GM19467 (cell line): Measurements from ENCODE around the gene EPHA6.
A peak's percentile ranks its signal among the peaks of the same experiment; 100 is the strongest.

Experiments
- ATAC-seq: cut with Tn5 transposase; IDR thresholded peaks from one replicate; pipeline ENCODE4 v1.9.1; 2021; ENCODE audit warnings: mild to moderate bottlenecking, moderate library complexity; ENCODE audit not compliant: unreplicated experiment

The EPHA6 gene

DNA sequence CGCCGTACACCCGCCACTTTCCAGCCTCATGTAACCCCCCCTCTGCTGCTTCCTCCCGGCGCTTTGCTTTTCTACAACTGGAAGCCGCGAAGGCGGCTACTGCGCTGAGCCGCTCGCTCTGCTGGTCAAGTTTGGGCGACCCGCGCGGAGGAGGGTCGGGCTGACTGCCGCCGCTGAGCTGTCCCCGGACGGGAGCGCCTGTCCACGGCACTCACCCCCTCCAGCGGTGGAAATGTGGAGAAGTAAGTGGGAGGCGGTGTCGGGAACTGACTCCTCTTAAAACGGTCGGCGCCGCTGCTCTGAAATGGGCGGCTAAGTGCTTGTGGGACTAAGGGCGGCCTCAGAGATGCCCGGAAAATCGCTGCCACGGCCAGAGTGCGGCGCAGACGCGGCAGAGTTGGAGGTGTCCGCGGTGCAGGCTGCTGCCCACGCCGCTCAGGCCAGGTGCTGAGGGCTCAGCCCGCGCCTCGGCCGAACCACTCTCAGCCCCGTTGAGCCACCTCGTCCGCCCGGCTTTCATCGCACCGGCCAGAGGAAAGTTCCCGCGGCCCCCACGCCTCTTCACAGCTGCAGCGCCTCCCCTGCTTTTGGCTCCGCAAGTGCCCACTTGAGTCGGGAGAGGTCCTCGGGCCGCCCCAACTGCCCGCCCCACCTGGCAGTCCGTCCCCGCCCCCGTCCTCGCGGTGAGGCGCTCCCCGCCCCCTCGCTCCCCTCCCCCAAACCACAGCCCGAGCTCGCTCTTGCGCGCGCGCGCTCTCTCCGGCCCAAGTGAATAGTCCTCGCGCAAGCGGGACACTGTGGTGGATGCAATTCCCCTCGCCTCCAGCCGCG, at the start of gene EPHA6:
EPHA6 (plus strand) TSS at position 775 of the 831 bp plus-strand sequence.
- ATAC-seq: peak; percentile 13

DNA sequence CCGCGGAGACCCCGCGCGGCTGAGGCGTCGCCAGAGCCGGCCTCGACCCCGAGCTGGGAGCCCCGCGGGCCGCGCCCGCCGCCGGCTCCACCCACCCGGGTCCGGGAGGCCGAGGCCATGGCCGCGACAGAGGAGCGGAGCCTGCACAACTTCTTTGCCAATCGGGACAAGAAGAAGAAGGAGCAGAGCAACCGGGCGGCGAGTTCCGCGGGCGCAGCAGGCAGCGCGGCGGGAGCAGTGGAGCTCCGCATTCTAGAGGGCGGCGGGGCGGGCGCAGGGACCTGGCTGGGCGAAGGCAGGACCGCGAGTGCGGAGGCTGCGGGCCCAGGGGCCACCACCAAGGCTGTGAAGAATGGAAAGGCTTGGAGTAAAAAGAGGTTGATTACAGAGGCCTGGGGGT, 37.6 kb upstream of the EPHA6 start:
- no peak for ATAC-seq

DNA sequence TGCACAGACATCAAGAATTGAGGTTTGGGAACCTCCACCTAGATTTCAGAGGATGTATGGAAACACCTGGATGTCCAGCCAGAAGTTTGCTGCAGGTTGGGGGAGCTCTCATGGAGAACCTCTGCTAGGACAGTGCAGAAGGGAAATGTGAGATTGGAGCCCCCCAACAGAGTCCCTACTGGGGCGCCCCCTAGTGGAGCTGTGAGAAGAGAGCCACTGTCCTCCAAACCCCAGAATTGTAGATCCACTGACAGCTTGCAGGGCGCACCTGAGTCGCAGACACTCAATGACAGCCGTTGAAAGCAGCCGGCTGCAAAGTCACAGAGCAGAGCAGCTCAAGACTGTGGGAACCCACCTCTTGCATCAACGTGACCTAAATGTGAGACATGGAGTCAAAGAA, 34.6 kb upstream of the EPHA6 start:
- no peak for ATAC-seq

GRCh38 chr3:96796101-96796500, 18.3 kb upstream of the EPHA6 start:
- no peak for ATAC-seq

- ATAC-seq: no peak
These were observed 10.5 kb upstream of the EPHA6 start for GRCh38 chr3:96803870-96804269.

- ATAC-seq: no peak
These were observed 8.1 kb upstream of the EPHA6 start for GRCh38 chr3:96806341-96806740.

DNA sequence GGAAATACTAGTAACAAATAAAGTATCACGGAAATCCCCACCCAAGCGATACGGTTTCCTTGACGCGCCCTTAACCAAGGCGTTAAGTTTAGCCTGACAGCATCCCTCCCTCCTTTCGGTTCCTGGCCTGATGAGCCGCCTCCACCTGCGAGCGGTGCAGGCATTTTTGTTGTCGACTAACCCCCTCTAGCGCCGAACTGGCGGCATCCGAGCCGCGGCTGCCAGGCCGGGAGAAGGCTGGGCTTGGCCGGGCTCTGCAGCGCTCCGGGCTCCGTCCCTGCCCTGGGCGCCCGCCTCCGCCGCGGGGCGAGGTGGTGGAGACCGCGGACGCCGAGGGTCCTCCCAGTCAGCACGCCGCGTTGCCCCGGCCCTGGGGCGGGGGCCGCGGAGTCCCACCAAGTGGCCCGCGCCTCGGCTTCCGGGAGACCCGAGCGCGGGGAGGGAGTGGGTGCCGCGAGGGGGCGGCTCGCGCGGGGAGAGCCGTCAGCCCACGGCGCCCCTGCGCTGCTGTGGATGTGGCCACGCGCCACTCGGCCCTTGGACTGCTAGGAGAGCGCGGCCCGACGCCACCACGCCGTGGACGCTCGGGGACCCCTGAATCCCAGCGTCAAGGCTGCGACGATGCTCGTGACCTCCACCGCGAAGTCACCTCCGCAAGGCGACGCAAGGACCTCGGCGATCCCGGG, 1.1 kb upstream of the EPHA6 start:
- peak; percentile 100 for ATAC-seq

DNA sequence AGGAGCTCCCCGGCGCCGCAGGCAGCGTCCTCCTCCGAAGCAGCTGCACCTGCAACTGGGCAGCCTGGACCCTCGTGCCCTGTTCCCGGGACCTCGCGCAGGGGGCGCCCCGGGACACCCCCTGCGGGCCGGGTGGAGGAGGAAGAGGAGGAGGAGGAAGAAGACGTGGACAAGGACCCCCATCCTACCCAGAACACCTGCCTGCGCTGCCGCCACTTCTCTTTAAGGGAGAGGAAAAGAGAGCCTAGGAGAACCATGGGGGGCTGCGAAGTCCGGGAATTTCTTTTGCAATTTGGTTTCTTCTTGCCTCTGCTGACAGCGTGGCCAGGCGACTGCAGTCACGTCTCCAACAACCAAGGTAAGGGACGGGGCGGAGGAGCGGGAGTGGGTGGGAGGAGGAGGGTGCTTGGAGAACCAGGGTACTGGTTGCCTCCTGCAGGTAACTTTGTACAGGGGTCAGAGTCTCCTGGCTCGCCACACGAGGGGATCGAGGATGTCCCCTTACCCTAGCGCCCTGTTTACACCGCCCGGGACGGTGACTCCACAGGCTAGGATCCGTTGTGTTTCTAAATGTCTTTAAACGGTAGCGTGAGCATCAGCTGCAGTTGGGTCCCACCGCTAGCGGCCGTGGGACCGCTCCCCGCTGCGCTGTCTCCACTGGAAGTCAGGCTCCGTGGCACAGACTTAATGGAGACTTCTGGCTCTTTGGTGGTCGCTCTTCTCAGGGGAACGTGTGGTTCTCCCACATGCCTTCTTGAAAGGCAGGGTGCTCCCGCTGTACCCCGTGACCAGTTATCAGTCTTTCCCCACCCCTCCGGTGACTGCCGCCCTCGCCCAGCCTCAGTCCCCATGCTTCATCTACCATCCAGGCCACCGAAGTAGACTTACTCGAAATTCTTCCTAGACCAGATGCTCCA, 515 bp downstream of the EPHA6 start:
- no peak for ATAC-seq

GRCh38 chr3:96831175-96831574, 16.8 kb downstream of the EPHA6 start:
- ATAC-seq: no peak

GRCh38 chr3:96833301-96833700, 18.9 kb downstream of the EPHA6 start:
- ATAC-seq: no peak

GRCh38 chr3:96836153-96836915, 21.9 kb downstream of the EPHA6 start:
- ATAC-seq: no peak

- no peak for ATAC-seq
These were observed 29.3 kb downstream of the EPHA6 start for GRCh38 chr3:96843505-96844203.

- no peak for ATAC-seq
These were observed 29.8 kb downstream of the EPHA6 start for GRCh38 chr3:96844204-96844514.

DNA sequence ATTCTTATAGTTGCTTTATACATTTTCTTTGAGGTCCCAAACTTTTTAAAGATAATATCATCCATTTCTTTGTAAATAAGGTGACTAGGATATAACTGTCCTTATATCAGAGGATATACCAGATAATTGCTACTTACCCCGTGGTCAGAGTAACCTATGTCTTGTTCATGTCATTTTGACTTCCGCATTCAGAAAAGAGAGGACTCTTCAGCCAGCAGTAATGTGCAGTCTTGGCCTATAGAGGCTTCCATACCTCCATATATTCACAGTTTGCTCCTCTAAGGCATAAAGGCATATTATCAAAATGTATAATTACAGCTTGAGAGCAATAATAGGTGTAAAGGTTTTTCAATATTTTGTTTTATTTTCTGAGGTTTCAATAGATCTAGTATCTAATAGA, 38.5 kb downstream of the EPHA6 start:
- ATAC-seq: no peak

DNA sequence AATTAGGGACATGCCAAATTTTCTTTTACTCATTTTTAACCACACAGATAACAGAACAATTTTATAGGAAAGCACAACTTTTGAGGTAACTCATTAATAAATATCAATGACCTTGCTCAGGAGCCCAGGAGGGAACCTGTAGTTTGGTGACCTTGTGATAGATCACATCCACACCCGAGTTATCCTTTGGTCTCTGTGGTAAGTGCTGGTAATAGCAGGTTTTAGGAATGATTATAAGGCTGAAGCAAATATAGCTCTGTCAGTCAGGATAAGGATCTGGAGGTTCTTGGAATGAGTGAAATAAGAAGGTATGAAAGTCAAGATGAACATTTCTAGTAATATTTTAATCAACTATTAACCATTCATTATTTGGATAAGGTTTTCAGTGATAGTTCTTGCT, 46.5 kb downstream of the EPHA6 start:
- ATAC-seq: no peak

DNA sequence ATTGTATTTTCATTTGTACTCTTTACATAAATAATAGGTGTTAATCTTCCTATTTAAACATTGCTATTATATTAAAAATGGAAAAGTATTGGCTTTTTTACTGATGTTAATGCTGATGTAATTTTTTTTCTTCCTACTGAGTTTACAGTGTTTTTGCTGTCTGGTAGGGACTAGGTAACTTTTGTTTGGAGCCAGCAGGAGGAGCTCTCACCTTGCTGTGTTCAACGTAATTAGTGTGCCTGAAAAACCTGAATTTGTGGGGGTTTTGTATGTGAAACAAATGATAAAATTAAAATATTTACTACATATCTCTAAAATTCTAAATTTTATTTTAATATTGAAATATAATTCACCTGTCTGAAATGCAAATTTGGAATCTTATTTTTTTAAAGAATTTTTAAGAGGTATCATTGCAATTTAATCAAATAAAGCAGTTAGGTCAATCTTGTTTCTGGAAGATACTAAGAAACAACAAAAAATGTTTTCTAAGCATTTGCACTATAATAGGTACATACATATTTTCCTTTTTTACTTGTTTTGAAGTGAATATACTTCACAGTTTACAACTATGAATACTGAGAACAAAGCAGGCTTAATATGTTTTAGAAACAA, 48.8 kb downstream of the EPHA6 start:
- no peak for ATAC-seq

GRCh38 chr3:96865605-96866004, 51.2 kb downstream of the EPHA6 start:
- ATAC-seq: no peak

- no peak for ATAC-seq
These were observed 54.9 kb downstream of the EPHA6 start for GRCh38 chr3:96869316-96869715.

DNA sequence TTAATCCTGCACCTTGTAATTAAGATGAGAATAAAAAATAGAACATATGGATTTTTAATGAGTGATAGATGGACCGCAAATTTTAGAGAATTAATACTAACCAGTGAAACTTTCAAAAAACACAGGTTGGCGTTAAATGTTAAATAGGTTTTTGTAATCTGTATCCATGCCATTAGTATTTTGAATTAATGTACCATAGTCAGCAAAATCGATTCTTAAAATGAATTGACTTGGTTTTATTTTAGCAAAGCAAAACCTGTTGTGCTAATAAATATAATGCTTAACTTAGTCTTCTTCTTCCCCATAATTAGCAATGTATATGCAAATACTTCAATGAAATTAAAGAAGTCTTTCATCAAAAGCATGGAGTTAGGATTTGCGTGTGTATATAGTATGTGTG, 63.1 kb downstream of the EPHA6 start:
- no peak for ATAC-seq

DNA sequence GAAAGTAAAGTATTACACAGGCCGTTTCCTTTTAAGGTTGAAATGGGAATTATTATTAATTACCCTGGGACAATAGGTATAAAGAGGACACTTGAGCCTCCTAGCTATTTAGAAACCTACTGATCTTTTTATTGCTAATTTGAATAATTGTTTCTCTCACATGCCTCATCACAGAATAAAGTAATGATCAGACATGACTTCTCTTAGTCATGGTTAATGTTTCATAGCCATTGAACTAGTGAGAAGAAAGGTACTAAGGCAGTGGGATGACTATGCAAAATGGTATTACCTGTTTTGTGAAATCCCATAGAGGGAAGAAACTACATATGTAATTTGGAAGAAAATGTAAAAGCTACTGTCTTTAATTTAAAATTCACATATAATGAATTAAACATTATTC, 85.6 kb downstream of the EPHA6 start:
- no peak for ATAC-seq
